Measurements from ENCODE around the gene QRICH1.

The QRICH1 gene

GRCh38 chr3:49079270-49079669 lies 14.6 kb downstream of the QRICH1 start:
- Histone ChIP-seq H3K9me3 (ENCODE audit: control insufficient read depth, insufficient read depth, low read length) (no peaks in the 10 kb centered on the region), H3F3A (ENCODE audit: control insufficient read depth, insufficient read depth) (peaks cover 4% of the 10 kb centered on the region; the same call in 1 of the 2 replicates), H4K20me1 (ENCODE audit: control insufficient read depth, insufficient read depth, low read depth, low read length) (no peaks in the 10 kb centered on the region)

GRCh38 chr3:49076646-49077045 lies 17.2 kb downstream of the QRICH1 start:
- Histone ChIP-seq H3F3A (ENCODE audit: control insufficient read depth, insufficient read depth) (peaks cover 4% of the 10 kb centered on the region; the same call in 1 of the 2 replicates), H3K4me1 (ENCODE audit: control insufficient read depth, low read length) (no peaks in the 10 kb centered on the region), H3K27me3 (ENCODE audit: control insufficient read depth, low read length) (no peaks in the 10 kb centered on the region), H3K36me3 (ENCODE audit: control insufficient read depth, low read length) (peaks cover 81% of the 10 kb centered on the region), H3K9me2 (replicated peaks; ENCODE audit: control insufficient read depth, low read length) (no peaks in the 10 kb centered on the region), H3K27ac (ENCODE audit: low read depth, low read length) (no peak overlapping the region), H4K20me1 (ENCODE audit: control insufficient read depth, insufficient read depth, low read depth, low read length) (no peaks in the 10 kb centered on the region), H3K9me3 (ENCODE audit: control insufficient read depth, insufficient read depth, low read length) (no peaks in the 10 kb centered on the region), H3K79me2 (ENCODE audit: control insufficient read depth, low read length) (peaks cover 71% of the 10 kb centered on the region), H3K4me3 (ENCODE audit: low read length) (no peak overlapping the region), H3K4me2 (ENCODE audit: low read length) (no peak overlapping the region)
- TF ChIP-seq EZH2phosphoT487 (IDR thresholded peaks at IDR 0.05; ENCODE audit: borderline replicate concordance, low read length) (no peak), CTCF (IDR thresholded peaks at IDR 0.05; ENCODE audit: low read depth, low read length, poor library complexity, severe bottlenecking) (no peak)

More at GRCh38 chr3:49079270-49079669, 14.6 kb downstream of the QRICH1 start:
- peaks cover 56% of the 10 kb centered on the region for H3K36me3 ChIP-seq (ENCODE audit: control insufficient read depth, low read length)
- no peak overlapping the region for H3K27ac ChIP-seq (ENCODE audit: low read depth, low read length)
- H3K27me3 ChIP-seq (ENCODE audit: control insufficient read depth, low read length): no peaks in the 10 kb centered on the region
- peaks cover 75% of the 10 kb centered on the region for H3K79me2 ChIP-seq (ENCODE audit: control insufficient read depth, low read length)
- no peak overlapping the region for H3K4me2 ChIP-seq (ENCODE audit: low read length)
- no peaks in the 10 kb centered on the region for H3K9me2 ChIP-seq (replicated peaks; ENCODE audit: control insufficient read depth, low read length)
- TF ChIP-seq CTCF (IDR thresholded peaks at IDR 0.05; ENCODE audit: low read depth, low read length, poor library complexity, severe bottlenecking) (no peak), EZH2phosphoT487 (IDR thresholded peaks at IDR 0.05; ENCODE audit: borderline replicate concordance, low read length) (no peak)
- no peaks in the 10 kb centered on the region for H3K4me1 ChIP-seq (ENCODE audit: control insufficient read depth, low read length)
- no peak overlapping the region for H3K4me3 ChIP-seq (ENCODE audit: low read length)

GRCh38 chr3:49076116-49076515 lies 17.8 kb downstream of the QRICH1 start:
- no peaks in the 10 kb centered on the region for H3K4me1 ChIP-seq (ENCODE audit: control insufficient read depth, low read length)
- H3K27ac ChIP-seq (ENCODE audit: low read depth, low read length): no peak overlapping the region
- H3K36me3 ChIP-seq (ENCODE audit: control insufficient read depth, low read length): peaks cover 86% of the 10 kb centered on the region
- H3K4me3 ChIP-seq (ENCODE audit: low read length): no peak overlapping the region
- H3K4me2 ChIP-seq (ENCODE audit: low read length): no peak overlapping the region
- H3K27me3 ChIP-seq (ENCODE audit: control insufficient read depth, low read length): no peaks in the 10 kb centered on the region
- H3K9me3 ChIP-seq (ENCODE audit: control insufficient read depth, insufficient read depth, low read length): no peaks in the 10 kb centered on the region
- no peak for TF ChIP-seq CTCF (IDR thresholded peaks at IDR 0.05; ENCODE audit: low read depth, low read length, poor library complexity, severe bottlenecking)
- no peak for TF ChIP-seq EZH2phosphoT487 (IDR thresholded peaks at IDR 0.05; ENCODE audit: borderline replicate concordance, low read length)
- peaks cover 70% of the 10 kb centered on the region for H3K79me2 ChIP-seq (ENCODE audit: control insufficient read depth, low read length)
- no peaks in the 10 kb centered on the region for H3K9me2 ChIP-seq (replicated peaks; ENCODE audit: control insufficient read depth, low read length)
- no peaks in the 10 kb centered on the region for H4K20me1 ChIP-seq (ENCODE audit: control insufficient read depth, insufficient read depth, low read depth, low read length)
- peaks cover 4% of the 10 kb centered on the region; the same call in 1 of the 2 replicates for H3F3A ChIP-seq (ENCODE audit: control insufficient read depth, insufficient read depth)

Measured in DOHH2 (cell line).